OCI-LY1 (cell line): ENCODE data around the gene CD276.

Experiments
- H2AFZ ChIP-seq: fragments of 200-600 bp; sonication (generic), shearing (Covaris generic); 2 replicates; pipeline ENCODE4 v1.6.0; 2014; ENCODE audit warnings: antibody characterized with exemption, mild to moderate bottlenecking, low read length
- H3F3A ChIP-seq: fragments of 200-600 bp; sonication (generic), shearing (Covaris generic); 2 replicates; pipeline ENCODE4 v1.6.0; 2014; ENCODE audit warnings: mild to moderate bottlenecking, antibody characterized with exemption, low read length, moderate library complexity; ENCODE audit not compliant: insufficient read depth
- H3K27ac ChIP-seq: fragments of 200-600 bp; sonication (generic); 2 replicates; pipeline ENCODE4 v1.5.1; 2014; ENCODE audit warnings: low read length, mixed run types, mild to moderate bottlenecking, low read depth; ENCODE audit not compliant: poor library complexity, severe bottlenecking
- H3K27me3 ChIP-seq: fragments of 200-600 bp; sonication (generic); 2 replicates; pipeline ENCODE4 v1.6.0; 2014; ENCODE audit warnings: antibody characterized with exemption, mild to moderate bottlenecking, low read length, moderate library complexity; ENCODE audit not compliant: insufficient read depth
- H3K36me3 ChIP-seq: fragments of 200-600 bp; sonication (generic); 2 replicates; pipeline ENCODE4 v1.6.1; 2014; ENCODE audit warnings: mild to moderate bottlenecking, antibody characterized with exemption, low read length, moderate library complexity, mixed read lengths; ENCODE audit not compliant: insufficient read depth
- H3K4me1 ChIP-seq: fragments of 200-600 bp; sonication (generic); 2 replicates; pipeline ENCODE4 v1.5.1; 2014; ENCODE audit warnings: mild to moderate bottlenecking, low read length, moderate library complexity; ENCODE audit not compliant: insufficient read depth, severe bottlenecking
- H3K4me2 ChIP-seq: fragments of 200-600 bp; sonication (generic), shearing (Covaris generic); 2 replicates; pipeline ENCODE4 v1.6.1; 2014; ENCODE audit warnings: low read length
- H3K4me3 ChIP-seq: fragments of 200-600 bp; sonication (generic); 2 replicates; pipeline ENCODE4 v1.5.1; 2014; ENCODE audit warnings: low read length, low read depth, mild to moderate bottlenecking, mixed read lengths; ENCODE audit not compliant: poor library complexity, severe bottlenecking
- H3K79me2 ChIP-seq: fragments of 200-600 bp; shearing (Covaris generic); 2 replicates; pipeline ENCODE4 v1.6.1; 2016; ENCODE audit warnings: mixed run types, low read length, mixed read lengths; ENCODE audit not compliant: insufficient read depth
- H3K9ac ChIP-seq: fragments of 200-600 bp; sonication (generic), shearing (Covaris generic); 2 replicates; pipeline ENCODE4 v1.6.1; 2014; ENCODE audit warnings: mild to moderate bottlenecking, low read length, mixed read lengths
- H3K9me2 ChIP-seq: fragments of 200-600 bp; sonication (generic), shearing (Covaris generic); 2 replicates; pipeline ENCODE4 v1.6.1; 2014; ENCODE audit warnings: low read depth, mild to moderate bottlenecking, low read length, mixed read lengths
- H3K9me3 ChIP-seq: fragments of 200-600 bp; shearing (Covaris generic); 2 replicates; pipeline ENCODE4 v1.6.1; 2014; ENCODE audit warnings: low read length, mixed read lengths
- H4K20me1 ChIP-seq: fragments of 200-600 bp; sonication (generic), shearing (Covaris generic); 2 replicates; pipeline ENCODE4 v1.6.0; 2016; ENCODE audit warnings: mild to moderate bottlenecking, low read length; ENCODE audit not compliant: insufficient read depth
- EZH2 ChIP-seq: fragments of 200-600 bp; sonication (generic), shearing (Covaris generic); IDR thresholded peaks from 2 replicates; pipeline ENCODE4 v1.8.0; 2017; ENCODE audit warnings: borderline replicate concordance, mixed run types, mild to moderate bottlenecking, antibody characterized with exemption, low read length, moderate library complexity, mixed read lengths
- TF ChIP-seq, protein P1 (sequence below): fragments of 200-600 bp; sonication (generic), shearing (Covaris generic); IDR thresholded peaks from 2 replicates; pipeline ENCODE4 v1.5.1; 2017; ENCODE audit warnings: mild to moderate bottlenecking, antibody characterized with exemption, low read length, moderate library complexity, mixed read lengths

CD276 gene

GRCh38 chr15:73695773-73696640, 11.8 kb downstream of the CD276 start:
- Histone ChIP-seq H3K27me3 (peaks cover 5% of the 10 kb centered on the region; the same call in 1 of the 2 replicates), H3F3A (no peaks in the 10 kb centered on the region), H3K9me3 (no peaks in the 10 kb centered on the region), H3K79me2 (no peaks in the 10 kb centered on the region), H3K36me3 (no peaks in the 10 kb centered on the region), H3K4me3 (no peak overlapping the region), H3K4me2 (no peak overlapping the region), H3K9me2 (no peaks in the 10 kb centered on the region), H3K4me1 (peaks cover 5% of the 10 kb centered on the region), H3K27ac (no peak overlapping the region), H4K20me1 (no peaks in the 10 kb centered on the region), H2AFZ (no peak overlapping the region), H3K9ac (no peak overlapping the region)
- TF ChIP-seq, protein P1, sequence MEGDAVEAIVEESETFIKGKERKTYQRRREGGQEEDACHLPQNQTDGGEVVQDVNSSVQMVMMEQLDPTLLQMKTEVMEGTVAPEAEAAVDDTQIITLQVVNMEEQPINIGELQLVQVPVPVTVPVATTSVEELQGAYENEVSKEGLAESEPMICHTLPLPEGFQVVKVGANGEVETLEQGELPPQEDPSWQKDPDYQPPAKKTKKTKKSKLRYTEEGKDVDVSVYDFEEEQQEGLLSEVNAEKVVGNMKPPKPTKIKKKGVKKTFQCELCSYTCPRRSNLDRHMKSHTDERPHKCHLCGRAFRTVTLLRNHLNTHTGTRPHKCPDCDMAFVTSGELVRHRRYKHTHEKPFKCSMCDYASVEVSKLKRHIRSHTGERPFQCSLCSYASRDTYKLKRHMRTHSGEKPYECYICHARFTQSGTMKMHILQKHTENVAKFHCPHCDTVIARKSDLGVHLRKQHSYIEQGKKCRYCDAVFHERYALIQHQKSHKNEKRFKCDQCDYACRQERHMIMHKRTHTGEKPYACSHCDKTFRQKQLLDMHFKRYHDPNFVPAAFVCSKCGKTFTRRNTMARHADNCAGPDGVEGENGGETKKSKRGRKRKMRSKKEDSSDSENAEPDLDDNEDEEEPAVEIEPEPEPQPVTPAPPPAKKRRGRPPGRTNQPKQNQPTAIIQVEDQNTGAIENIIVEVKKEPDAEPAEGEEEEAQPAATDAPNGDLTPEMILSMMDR: no peak
- TF ChIP-seq EZH2: no peak

DNA sequence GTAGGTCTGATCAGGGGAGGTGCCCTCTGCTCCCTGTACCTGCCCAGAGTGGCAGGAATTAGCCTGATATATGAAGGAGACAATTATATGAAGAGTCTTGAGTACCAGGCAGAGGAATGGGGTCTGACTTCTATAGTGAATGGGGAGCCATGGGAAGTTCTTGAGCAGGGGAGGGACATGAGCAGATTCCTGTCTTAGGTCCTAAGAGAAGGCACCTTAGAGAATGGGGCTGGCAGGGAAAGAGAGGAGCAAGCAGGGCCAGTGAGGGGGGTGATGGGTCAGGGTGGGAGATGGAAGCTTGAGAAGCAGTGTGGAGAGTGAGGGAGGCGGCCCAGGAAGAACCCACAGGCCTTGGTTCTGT, 12.4 kb downstream of the CD276 start:
- Histone ChIP-seq H2AFZ (no peak overlapping the region), H3K4me3 (no peak overlapping the region), H3K9me3 (no peaks in the 10 kb centered on the region), H3K79me2 (no peaks in the 10 kb centered on the region), H3K4me2 (no peak overlapping the region), H3K4me1 (peaks cover 5% of the 10 kb centered on the region), H3K9ac (no peak overlapping the region), H3K9me2 (no peaks in the 10 kb centered on the region), H3K27ac (no peak overlapping the region), H3K36me3 (no peaks in the 10 kb centered on the region), H4K20me1 (no peaks in the 10 kb centered on the region), H3F3A (no peaks in the 10 kb centered on the region), H3K27me3 (peaks cover 5% of the 10 kb centered on the region; the same call in 1 of the 2 replicates)
- TF ChIP-seq, protein P1: no peak
- no peak for TF ChIP-seq EZH2

DNA sequence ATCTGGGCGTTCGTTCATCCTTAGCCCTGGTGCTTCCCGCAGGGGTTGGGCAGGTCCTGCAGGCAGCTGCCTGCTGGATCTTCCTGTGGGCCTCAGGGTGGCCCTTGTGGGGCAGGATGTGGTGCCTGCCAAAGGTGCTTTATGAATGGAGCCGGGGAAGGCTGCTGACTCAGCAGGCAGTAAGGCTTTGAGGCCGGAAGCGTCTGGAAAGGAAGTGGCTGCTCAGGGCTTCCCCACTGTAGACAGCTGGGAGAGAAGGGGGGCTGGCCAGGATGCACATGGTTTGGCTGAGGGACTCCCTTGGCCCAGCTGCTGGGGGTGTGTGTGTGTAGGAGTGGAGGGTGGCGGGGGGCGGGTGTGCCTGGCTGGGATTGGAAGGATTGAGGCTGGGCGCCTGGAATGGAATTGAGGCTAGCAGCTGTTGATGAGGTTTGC, 12.9 kb downstream of the CD276 start:
- no peaks in the 10 kb centered on the region for H3K79me2 ChIP-seq
- H3K4me3 ChIP-seq: no peak overlapping the region
- H4K20me1 ChIP-seq: no peaks in the 10 kb centered on the region
- no peak overlapping the region for H3K9ac ChIP-seq
- H3F3A ChIP-seq: no peaks in the 10 kb centered on the region
- peaks cover 5% of the 10 kb centered on the region; the same call in 1 of the 2 replicates for H3K27me3 ChIP-seq
- TF ChIP-seq, protein P1: no peak
- TF ChIP-seq EZH2: no peak
- peaks cover 5% of the 10 kb centered on the region for H3K4me1 ChIP-seq
- no peak overlapping the region for H3K4me2 ChIP-seq
- H2AFZ ChIP-seq: no peak overlapping the region
- H3K27ac ChIP-seq: no peak overlapping the region
- no peaks in the 10 kb centered on the region for H3K9me3 ChIP-seq
- H3K9me2 ChIP-seq: no peaks in the 10 kb centered on the region
- H3K36me3 ChIP-seq: no peaks in the 10 kb centered on the region
